OCI-LY1 (cell line): ENCODE data around the gene CARD19.

Experiments
- H2AFZ ChIP-seq: fragments of 200-600 bp; sonication (generic), shearing (Covaris generic); 2 replicates; pipeline ENCODE4 v1.6.0; 2014; ENCODE audit warnings: antibody characterized with exemption, mild to moderate bottlenecking, low read length
- H3F3A ChIP-seq: fragments of 200-600 bp; sonication (generic), shearing (Covaris generic); 2 replicates; pipeline ENCODE4 v1.6.0; 2014; ENCODE audit warnings: mild to moderate bottlenecking, antibody characterized with exemption, low read length, moderate library complexity; ENCODE audit not compliant: insufficient read depth
- H3K27ac ChIP-seq: fragments of 200-600 bp; sonication (generic); 2 replicates; pipeline ENCODE4 v1.5.1; 2014; ENCODE audit warnings: low read length, mixed run types, mild to moderate bottlenecking, low read depth; ENCODE audit not compliant: poor library complexity, severe bottlenecking
- H3K27me3 ChIP-seq: fragments of 200-600 bp; sonication (generic); 2 replicates; pipeline ENCODE4 v1.6.0; 2014; ENCODE audit warnings: antibody characterized with exemption, mild to moderate bottlenecking, low read length, moderate library complexity; ENCODE audit not compliant: insufficient read depth
- H3K36me3 ChIP-seq: fragments of 200-600 bp; sonication (generic); 2 replicates; pipeline ENCODE4 v1.6.1; 2014; ENCODE audit warnings: mild to moderate bottlenecking, antibody characterized with exemption, low read length, moderate library complexity, mixed read lengths; ENCODE audit not compliant: insufficient read depth
- H3K4me1 ChIP-seq: fragments of 200-600 bp; sonication (generic); 2 replicates; pipeline ENCODE4 v1.5.1; 2014; ENCODE audit warnings: mild to moderate bottlenecking, low read length, moderate library complexity; ENCODE audit not compliant: insufficient read depth, severe bottlenecking
- H3K4me2 ChIP-seq: fragments of 200-600 bp; sonication (generic), shearing (Covaris generic); 2 replicates; pipeline ENCODE4 v1.6.1; 2014; ENCODE audit warnings: low read length
- H3K4me3 ChIP-seq: fragments of 200-600 bp; sonication (generic); 2 replicates; pipeline ENCODE4 v1.5.1; 2014; ENCODE audit warnings: low read length, low read depth, mild to moderate bottlenecking, mixed read lengths; ENCODE audit not compliant: poor library complexity, severe bottlenecking
- H3K79me2 ChIP-seq: fragments of 200-600 bp; shearing (Covaris generic); 2 replicates; pipeline ENCODE4 v1.6.1; 2016; ENCODE audit warnings: mixed run types, low read length, mixed read lengths; ENCODE audit not compliant: insufficient read depth
- H3K9ac ChIP-seq: fragments of 200-600 bp; sonication (generic), shearing (Covaris generic); 2 replicates; pipeline ENCODE4 v1.6.1; 2014; ENCODE audit warnings: mild to moderate bottlenecking, low read length, mixed read lengths
- H3K9me2 ChIP-seq: fragments of 200-600 bp; sonication (generic), shearing (Covaris generic); 2 replicates; pipeline ENCODE4 v1.6.1; 2014; ENCODE audit warnings: low read depth, mild to moderate bottlenecking, low read length, mixed read lengths
- H3K9me3 ChIP-seq: fragments of 200-600 bp; shearing (Covaris generic); 2 replicates; pipeline ENCODE4 v1.6.1; 2014; ENCODE audit warnings: low read length, mixed read lengths
- H4K20me1 ChIP-seq: fragments of 200-600 bp; sonication (generic), shearing (Covaris generic); 2 replicates; pipeline ENCODE4 v1.6.0; 2016; ENCODE audit warnings: mild to moderate bottlenecking, low read length; ENCODE audit not compliant: insufficient read depth
- EZH2 ChIP-seq: fragments of 200-600 bp; sonication (generic), shearing (Covaris generic); IDR thresholded peaks from 2 replicates; pipeline ENCODE4 v1.8.0; 2017; ENCODE audit warnings: borderline replicate concordance, mixed run types, mild to moderate bottlenecking, antibody characterized with exemption, low read length, moderate library complexity, mixed read lengths
- TF ChIP-seq, protein P1 (sequence below): fragments of 200-600 bp; sonication (generic), shearing (Covaris generic); IDR thresholded peaks from 2 replicates; pipeline ENCODE4 v1.5.1; 2017; ENCODE audit warnings: mild to moderate bottlenecking, antibody characterized with exemption, low read length, moderate library complexity, mixed read lengths

Gene CARD19

GRCh38 chr9:93156475-93157008 lies 60.5 kb downstream of the CARD19 start:
- no peaks in the 10 kb centered on the region for H3F3A ChIP-seq
- peak overlapping the region; percentile 20; the same call in 1 of the 2 replicates for H2AFZ ChIP-seq
- no peaks in the 10 kb centered on the region for H3K79me2 ChIP-seq
- no peak overlapping the region for H3K27ac ChIP-seq
- H3K4me2 ChIP-seq, result no peak overlapping the region
- H3K9me3 ChIP-seq, result no peaks in the 10 kb centered on the region
- H3K9ac ChIP-seq, result no peak overlapping the region
- H3K36me3 ChIP-seq, result no peaks in the 10 kb centered on the region
- H3K4me3 ChIP-seq, result no peak overlapping the region
- no peaks in the 10 kb centered on the region for H3K9me2 ChIP-seq
- peaks cover 10% of the 10 kb centered on the region for H3K4me1 ChIP-seq
- TF ChIP-seq EZH2, result no peak
- TF ChIP-seq, protein P1, sequence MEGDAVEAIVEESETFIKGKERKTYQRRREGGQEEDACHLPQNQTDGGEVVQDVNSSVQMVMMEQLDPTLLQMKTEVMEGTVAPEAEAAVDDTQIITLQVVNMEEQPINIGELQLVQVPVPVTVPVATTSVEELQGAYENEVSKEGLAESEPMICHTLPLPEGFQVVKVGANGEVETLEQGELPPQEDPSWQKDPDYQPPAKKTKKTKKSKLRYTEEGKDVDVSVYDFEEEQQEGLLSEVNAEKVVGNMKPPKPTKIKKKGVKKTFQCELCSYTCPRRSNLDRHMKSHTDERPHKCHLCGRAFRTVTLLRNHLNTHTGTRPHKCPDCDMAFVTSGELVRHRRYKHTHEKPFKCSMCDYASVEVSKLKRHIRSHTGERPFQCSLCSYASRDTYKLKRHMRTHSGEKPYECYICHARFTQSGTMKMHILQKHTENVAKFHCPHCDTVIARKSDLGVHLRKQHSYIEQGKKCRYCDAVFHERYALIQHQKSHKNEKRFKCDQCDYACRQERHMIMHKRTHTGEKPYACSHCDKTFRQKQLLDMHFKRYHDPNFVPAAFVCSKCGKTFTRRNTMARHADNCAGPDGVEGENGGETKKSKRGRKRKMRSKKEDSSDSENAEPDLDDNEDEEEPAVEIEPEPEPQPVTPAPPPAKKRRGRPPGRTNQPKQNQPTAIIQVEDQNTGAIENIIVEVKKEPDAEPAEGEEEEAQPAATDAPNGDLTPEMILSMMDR, result no peak
- H4K20me1 ChIP-seq, result no peaks in the 10 kb centered on the region
- H3K27me3 ChIP-seq, result no peaks in the 10 kb centered on the region

- no peak overlapping the region for H3K27ac ChIP-seq
Measured at GRCh38 chr9:93159601-93160471, 63.8 kb downstream of the CARD19 start.

DNA sequence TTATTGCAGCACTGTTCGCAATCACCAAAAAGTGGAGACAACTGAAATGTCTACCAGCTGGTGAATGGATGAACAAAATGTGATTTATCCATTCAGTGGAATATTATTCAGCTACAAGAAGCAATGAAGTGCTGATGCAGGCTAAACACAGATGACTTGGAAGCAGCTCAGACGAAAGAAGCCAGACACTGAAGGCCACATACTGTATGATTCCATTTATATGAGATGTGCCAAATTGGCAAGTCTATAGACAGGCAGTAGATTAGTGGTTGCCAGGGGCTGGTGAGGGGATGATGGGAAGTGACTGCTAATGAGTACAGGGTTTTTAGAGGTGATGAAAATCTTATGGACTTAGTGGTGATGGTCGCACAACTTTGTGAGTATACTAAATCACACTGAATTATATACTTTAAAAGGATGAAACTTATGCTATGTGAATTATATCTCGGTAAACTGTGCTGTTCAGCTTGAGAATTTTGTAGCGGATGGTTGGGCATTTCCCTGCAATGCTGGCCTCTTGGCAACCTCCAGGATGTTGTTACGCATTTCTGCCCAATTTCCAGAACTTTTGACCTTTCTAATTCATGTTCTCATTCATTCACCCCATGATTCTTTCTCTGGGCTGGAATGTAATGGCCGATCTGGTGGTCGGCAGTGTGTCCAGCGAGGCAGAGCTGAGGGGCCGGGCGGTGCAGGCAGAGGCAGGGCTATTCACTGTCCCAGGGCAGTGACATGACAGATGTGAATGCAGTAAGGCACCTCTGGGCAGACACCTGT lies 66.0 kb downstream of the CARD19 start:
- no peaks in the 10 kb centered on the region for H3F3A ChIP-seq
- TF ChIP-seq, protein P1, result no peak
- no peak for TF ChIP-seq EZH2
- no peaks in the 10 kb centered on the region for H4K20me1 ChIP-seq
- H3K27me3 ChIP-seq, result no peaks in the 10 kb centered on the region
- no peak overlapping the region for H3K27ac ChIP-seq
- peaks cover 10% of the 10 kb centered on the region for H3K4me1 ChIP-seq
- no peaks in the 10 kb centered on the region for H3K9me2 ChIP-seq
- H3K79me2 ChIP-seq, result no peaks in the 10 kb centered on the region
- H3K9me3 ChIP-seq, result no peaks in the 10 kb centered on the region
- no peak overlapping the region for H3K4me3 ChIP-seq
- H3K36me3 ChIP-seq, result no peaks in the 10 kb centered on the region
- H2AFZ ChIP-seq, result no peak overlapping the region
- H3K4me2 ChIP-seq, result no peak overlapping the region
- H3K9ac ChIP-seq, result no peak overlapping the region

More at GRCh38 chr9:93159601-93160471, 63.8 kb downstream of the CARD19 start:
- Histone ChIP-seq H3K4me2 (0 out of 2 replicates have a peak overlapping the region, but pooled peaks have one; percentile 7), H3K9ac (peak overlapping the region; percentile 4; the same call in 1 of the 2 replicates), H3K4me3 (no peak overlapping the region), H3F3A (no peaks in the 10 kb centered on the region), H3K9me2 (no peaks in the 10 kb centered on the region), H3K27me3 (no peaks in the 10 kb centered on the region), H3K36me3 (no peaks in the 10 kb centered on the region), H2AFZ (no peak overlapping the region), H3K4me1 (peaks cover 10% of the 10 kb centered on the region), H3K79me2 (no peaks in the 10 kb centered on the region), H4K20me1 (no peaks in the 10 kb centered on the region), H3K9me3 (no peaks in the 10 kb centered on the region)
- TF ChIP-seq EZH2, result no peak
- TF ChIP-seq, protein P1, result peak; percentile 99
